ENCODE results near the gene ARFIP1. TPM values are rescaled to one million over a fixed set of nuclear protein-coding genes. Genes with fewer than 3 reads are reported as not detected.

ARFIP1 gene
- total RNA-seq, 1 experiment from 2014 or later: 32.7 TPM

DNA sequence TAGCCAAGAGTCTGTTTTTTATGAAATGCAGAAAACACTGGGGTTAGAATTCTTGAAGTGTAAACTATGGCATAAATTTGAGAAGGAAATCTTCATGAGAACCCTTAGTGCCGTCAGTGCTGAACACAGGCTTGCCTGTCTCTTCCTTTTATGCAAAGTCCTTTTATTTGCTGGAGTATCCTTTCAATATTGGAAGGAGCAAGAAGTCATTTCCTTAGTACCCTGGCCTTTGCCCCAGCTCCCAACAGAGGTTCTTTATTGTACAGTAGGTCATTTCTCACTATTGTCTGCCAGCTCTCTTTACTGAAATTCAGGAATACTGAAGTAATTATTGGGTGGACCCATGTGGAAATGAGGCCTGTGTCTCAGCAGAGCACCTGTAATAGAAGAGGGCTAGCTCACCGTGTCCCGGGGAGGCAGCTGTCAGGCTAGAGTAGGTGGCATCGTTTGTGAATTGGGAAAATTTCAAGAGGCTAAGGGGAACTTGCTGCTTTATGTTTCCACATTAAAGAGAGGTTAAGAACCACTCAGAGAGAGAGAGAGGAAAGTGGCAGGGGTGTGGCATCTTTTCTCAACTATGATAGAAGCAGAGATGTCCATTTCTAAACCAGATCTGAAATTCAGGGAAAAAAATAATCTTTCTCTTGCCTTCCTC, 165.0 kb downstream of the ARFIP1 start:
- intact Hi-C loops (cut with micrococcal nuclease): no loop called here
- ChIA-PET RAD21 (ENCODE audit: low non-redundant PET in 1 of 2, low total read pairs in 2 of 2, uncharacterized antibody in 2 of 2, unreplicated experiment in 2 of 2) (no interaction called here), POLR2A (no interaction called here), CTCF (no interaction called here)
- H4K20me1 ChIP-seq (ENCODE audit: insufficient read depth): no peaks in the 10 kb centered on the region
- H2AFZ ChIP-seq (ENCODE audit: low read depth, low read length, poor library complexity, severe bottlenecking): no peak overlapping the region
- no peak overlapping the region for H3K9ac ChIP-seq (ENCODE audit: low read length)
- no peak overlapping the region for H3K4me3 ChIP-seq (replicated peaks in 1 of 2; ENCODE audit: low read depth in 1 of 2, low read length in 2 of 2)
- no peaks in the 10 kb centered on the region; the same call in 1 of the 2 replicates for H3K27me3 ChIP-seq (ENCODE audit: insufficient read depth, low read length)
- ATAC-seq (no peak), DNase-seq (ENCODE audit: low read depth, low spot score) (no peak)
- TF ChIP-seq, protein P1, sequence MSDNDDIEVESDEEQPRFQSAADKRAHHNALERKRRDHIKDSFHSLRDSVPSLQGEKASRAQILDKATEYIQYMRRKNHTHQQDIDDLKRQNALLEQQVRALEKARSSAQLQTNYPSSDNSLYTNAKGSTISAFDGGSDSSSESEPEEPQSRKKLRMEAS (IDR thresholded peaks at IDR 0.05): no peak
- TF ChIP-seq, protein P2, sequence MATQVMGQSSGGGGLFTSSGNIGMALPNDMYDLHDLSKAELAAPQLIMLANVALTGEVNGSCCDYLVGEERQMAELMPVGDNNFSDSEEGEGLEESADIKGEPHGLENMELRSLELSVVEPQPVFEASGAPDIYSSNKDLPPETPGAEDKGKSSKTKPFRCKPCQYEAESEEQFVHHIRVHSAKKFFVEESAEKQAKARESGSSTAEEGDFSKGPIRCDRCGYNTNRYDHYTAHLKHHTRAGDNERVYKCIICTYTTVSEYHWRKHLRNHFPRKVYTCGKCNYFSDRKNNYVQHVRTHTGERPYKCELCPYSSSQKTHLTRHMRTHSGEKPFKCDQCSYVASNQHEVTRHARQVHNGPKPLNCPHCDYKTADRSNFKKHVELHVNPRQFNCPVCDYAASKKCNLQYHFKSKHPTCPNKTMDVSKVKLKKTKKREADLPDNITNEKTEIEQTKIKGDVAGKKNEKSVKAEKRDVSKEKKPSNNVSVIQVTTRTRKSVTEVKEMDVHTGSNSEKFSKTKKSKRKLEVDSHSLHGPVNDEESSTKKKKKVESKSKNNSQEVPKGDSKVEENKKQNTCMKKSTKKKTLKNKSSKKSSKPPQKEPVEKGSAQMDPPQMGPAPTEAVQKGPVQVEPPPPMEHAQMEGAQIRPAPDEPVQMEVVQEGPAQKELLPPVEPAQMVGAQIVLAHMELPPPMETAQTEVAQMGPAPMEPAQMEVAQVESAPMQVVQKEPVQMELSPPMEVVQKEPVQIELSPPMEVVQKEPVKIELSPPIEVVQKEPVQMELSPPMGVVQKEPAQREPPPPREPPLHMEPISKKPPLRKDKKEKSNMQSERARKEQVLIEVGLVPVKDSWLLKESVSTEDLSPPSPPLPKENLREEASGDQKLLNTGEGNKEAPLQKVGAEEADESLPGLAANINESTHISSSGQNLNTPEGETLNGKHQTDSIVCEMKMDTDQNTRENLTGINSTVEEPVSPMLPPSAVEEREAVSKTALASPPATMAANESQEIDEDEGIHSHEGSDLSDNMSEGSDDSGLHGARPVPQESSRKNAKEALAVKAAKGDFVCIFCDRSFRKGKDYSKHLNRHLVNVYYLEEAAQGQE (IDR thresholded peaks at IDR 0.05; ENCODE audit: low read depth): no peak
- no peak for TF ChIP-seq ZNF274 (IDR thresholded peaks at IDR 0.05; ENCODE audit: low read depth, low read length)
- TF ChIP-seq, protein P3, sequence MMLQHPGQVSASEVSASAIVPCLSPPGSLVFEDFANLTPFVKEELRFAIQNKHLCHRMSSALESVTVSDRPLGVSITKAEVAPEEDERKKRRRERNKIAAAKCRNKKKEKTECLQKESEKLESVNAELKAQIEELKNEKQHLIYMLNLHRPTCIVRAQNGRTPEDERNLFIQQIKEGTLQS (IDR thresholded peaks at IDR 0.05): no peak
- TF ChIP-seq SP1 (IDR thresholded peaks at IDR 0.05; ENCODE audit: low read depth): no peak
- TF ChIP-seq, protein P4, sequence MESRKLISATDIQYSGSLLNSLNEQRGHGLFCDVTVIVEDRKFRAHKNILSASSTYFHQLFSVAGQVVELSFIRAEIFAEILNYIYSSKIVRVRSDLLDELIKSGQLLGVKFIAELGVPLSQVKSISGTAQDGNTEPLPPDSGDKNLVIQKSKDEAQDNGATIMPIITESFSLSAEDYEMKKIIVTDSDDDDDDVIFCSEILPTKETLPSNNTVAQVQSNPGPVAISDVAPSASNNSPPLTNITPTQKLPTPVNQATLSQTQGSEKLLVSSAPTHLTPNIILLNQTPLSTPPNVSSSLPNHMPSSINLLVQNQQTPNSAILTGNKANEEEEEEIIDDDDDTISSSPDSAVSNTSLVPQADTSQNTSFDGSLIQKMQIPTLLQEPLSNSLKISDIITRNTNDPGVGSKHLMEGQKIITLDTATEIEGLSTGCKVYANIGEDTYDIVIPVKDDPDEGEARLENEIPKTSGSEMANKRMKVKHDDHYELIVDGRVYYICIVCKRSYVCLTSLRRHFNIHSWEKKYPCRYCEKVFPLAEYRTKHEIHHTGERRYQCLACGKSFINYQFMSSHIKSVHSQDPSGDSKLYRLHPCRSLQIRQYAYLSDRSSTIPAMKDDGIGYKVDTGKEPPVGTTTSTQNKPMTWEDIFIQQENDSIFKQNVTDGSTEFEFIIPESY (IDR thresholded peaks at IDR 0.05; ENCODE audit: extremely low read depth, insufficient replicate concordance, low read length): no peak
- TF ChIP-seq JUND (IDR thresholded peaks at IDR 0.05): no peak
- TF ChIP-seq EZH2 (IDR thresholded peaks at IDR 0.05): no peak
- TF ChIP-seq EGR1 (IDR thresholded peaks at IDR 0.05; ENCODE audit: low read depth): no peak
- TF ChIP-seq CBX3 (IDR thresholded peaks at IDR 0.05; ENCODE audit: low read depth): no peak
- TF ChIP-seq EZH2phosphoT487 (IDR thresholded peaks at IDR 0.05; ENCODE audit: borderline replicate concordance): no peak
- TF ChIP-seq POLR2A (IDR thresholded peaks at IDR 0.05; ENCODE audit: borderline replicate concordance, extremely low read depth, insufficient read depth, insufficient read length): no peak
- no peak for TF ChIP-seq POLR2AphosphoS5 (IDR thresholded peaks at IDR 0.05; ENCODE audit: low read depth, low read length)
- no peak for TF ChIP-seq FOSL1 (IDR thresholded peaks at IDR 0.05; ENCODE audit: low read depth)
- no peak for TF ChIP-seq YY1 (IDR thresholded peaks at IDR 0.05; ENCODE audit: extremely low read depth, insufficient replicate concordance, low read depth, low read length)
- TF ChIP-seq RAD21 (IDR thresholded peaks at IDR 0.05; ENCODE audit: low read depth): no peak
- TF ChIP-seq, protein P5, sequence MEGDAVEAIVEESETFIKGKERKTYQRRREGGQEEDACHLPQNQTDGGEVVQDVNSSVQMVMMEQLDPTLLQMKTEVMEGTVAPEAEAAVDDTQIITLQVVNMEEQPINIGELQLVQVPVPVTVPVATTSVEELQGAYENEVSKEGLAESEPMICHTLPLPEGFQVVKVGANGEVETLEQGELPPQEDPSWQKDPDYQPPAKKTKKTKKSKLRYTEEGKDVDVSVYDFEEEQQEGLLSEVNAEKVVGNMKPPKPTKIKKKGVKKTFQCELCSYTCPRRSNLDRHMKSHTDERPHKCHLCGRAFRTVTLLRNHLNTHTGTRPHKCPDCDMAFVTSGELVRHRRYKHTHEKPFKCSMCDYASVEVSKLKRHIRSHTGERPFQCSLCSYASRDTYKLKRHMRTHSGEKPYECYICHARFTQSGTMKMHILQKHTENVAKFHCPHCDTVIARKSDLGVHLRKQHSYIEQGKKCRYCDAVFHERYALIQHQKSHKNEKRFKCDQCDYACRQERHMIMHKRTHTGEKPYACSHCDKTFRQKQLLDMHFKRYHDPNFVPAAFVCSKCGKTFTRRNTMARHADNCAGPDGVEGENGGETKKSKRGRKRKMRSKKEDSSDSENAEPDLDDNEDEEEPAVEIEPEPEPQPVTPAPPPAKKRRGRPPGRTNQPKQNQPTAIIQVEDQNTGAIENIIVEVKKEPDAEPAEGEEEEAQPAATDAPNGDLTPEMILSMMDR (IDR thresholded peaks at IDR 0.05 in 2 of 3, conservative IDR thresholded peaks at IDR 0.05 in 1 of 3; ENCODE audit: borderline replicate concordance in 1 of 3, insufficient read depth in 1 of 3, low read depth in 2 of 3, low read length in 2 of 3): no peak
- TF ChIP-seq CEBPB (IDR thresholded peaks at IDR 0.05; ENCODE audit: low read depth): no peak
- no peak for TF ChIP-seq ELF1 (IDR thresholded peaks at IDR 0.05; ENCODE audit: borderline replicate concordance, low read depth)
- no peaks in the 10 kb centered on the region for H3K79me2 ChIP-seq (ENCODE audit: insufficient read depth, low read length)
- no peak overlapping the region for H3K4me2 ChIP-seq (ENCODE audit: low read length)
- BruUV-seq (replicated peaks): no TSS peak
- no peak overlapping the region for H3K27ac ChIP-seq (ENCODE audit: low read depth, low read length)
- no peaks in the 10 kb centered on the region for H3K9me3 ChIP-seq (ENCODE audit: control insufficient read depth in 1 of 2, insufficient read depth in 1 of 2, low read depth in 1 of 2, low read length in 2 of 2)
- no peaks in the 10 kb centered on the region for H3K9me2 ChIP-seq (ENCODE audit: insufficient read depth)
- no peaks in the 10 kb centered on the region for H3K4me1 ChIP-seq (ENCODE audit: control insufficient read depth in 1 of 2, insufficient read depth in 2 of 2, low read length in 2 of 2)
- no peaks in the 10 kb centered on the region for H3K36me3 ChIP-seq (ENCODE audit: control insufficient read depth in 1 of 2, insufficient read depth in 2 of 2, low read length in 2 of 2)
